HUES64 (cell line): Measurements from ENCODE around the gene ACSM5.

ENCODE experiments used
- H3K27ac ChIP-seq: 2 replicates; pipeline ENCODE4 v1.7.0; 2013; ENCODE audit warnings: low read depth, low read length, inconsistent platforms
- H3K27me3 ChIP-seq: 2 replicates; pipeline ENCODE4 v1.6.1; 2013; ENCODE audit warnings: mild to moderate bottlenecking, low read length; ENCODE audit not compliant: insufficient read depth
- H3K36me3 ChIP-seq: 2 replicates; pipeline ENCODE4 v1.6.1; 2013; ENCODE audit warnings: mild to moderate bottlenecking, low read length; ENCODE audit not compliant: insufficient read depth
- H3K4me1 ChIP-seq: 2 replicates; pipeline ENCODE4 v1.6.1; 2013; ENCODE audit warnings: mild to moderate bottlenecking, low read length, moderate library complexity; ENCODE audit not compliant: insufficient read depth
- H3K4me3 ChIP-seq: 2 replicates; pipeline ENCODE4 v1.5.1; 2013; ENCODE audit warnings: mild to moderate bottlenecking, low read length, moderate library complexity
- H3K9ac ChIP-seq: 2 replicates; pipeline ENCODE4 v1.6.1; 2013; ENCODE audit warnings: mild to moderate bottlenecking, low read depth, low read length
- H3K9me3 ChIP-seq: 2 replicates; pipeline ENCODE4 v1.6.1; 2013; ENCODE audit warnings: low read depth, low read length; ENCODE audit not compliant: insufficient read depth
- WGBS: fragments of 150-250, 120-280 bp; methylation state at CpG from one replicate; pipeline ENCODE4 v1.1.7; 2013; ENCODE audit warnings: missing lambda C conversion rate; 5-methylcytosine and 5-hydroxymethylcytosine counted together

The ACSM5 gene

DNA sequence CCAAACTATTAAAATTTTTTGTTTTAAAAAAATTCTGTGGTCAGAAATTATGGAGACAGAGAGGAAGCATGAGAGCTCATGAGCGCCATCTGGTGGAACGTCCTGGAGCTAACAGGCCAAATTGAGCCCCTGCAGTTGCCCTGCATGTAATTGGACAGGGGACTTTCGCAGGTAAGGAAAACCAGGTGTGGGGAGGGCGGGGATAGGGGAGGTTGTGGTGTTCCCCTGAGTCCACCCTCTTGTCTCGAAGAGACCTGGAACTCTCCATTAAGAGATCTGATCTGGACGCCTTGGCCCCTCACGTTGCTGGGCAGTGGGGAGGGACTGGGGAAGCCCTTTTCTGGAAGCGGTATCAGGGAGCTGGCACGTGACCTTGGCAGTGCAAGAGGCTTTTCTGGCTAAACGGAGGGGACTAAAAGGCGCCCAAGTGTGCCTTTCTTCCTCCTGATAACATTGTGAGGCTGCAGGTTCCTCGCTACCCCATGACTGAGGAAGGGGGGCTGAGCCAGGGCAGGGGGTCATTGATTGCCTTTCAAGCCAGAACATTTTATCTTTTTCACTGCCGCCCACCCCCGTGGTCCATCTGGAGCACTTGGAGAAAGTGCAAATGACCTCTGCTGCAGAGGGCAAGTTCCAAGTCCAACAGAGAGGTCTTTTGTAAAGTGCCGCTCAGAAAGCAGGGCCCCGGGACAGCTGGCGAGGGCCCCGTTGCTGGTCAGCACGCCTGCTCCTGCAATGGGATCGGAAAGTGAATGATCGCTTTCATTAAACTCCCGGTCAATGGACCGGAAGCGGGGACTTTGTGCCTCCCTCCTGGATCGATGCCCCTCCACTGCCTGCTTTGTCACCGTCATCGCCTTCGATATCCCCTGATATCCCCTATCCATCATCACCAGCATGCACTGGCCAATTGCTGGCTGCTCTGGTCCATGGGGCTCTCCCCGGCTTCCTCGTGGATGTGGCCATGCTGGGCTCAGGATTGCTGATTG, 23.2 kb upstream of the ACSM5 start:
- no peaks in the 10 kb centered on the region for H3K9me3 ChIP-seq
- 0 out of 2 replicates have a peak overlapping the region, but pooled peaks have one; percentile 44 for H3K9ac ChIP-seq
- no peak overlapping the region for H3K27ac ChIP-seq
- peaks cover 5% of the 10 kb centered on the region; the same call in 1 of the 2 replicates for H3K27me3 ChIP-seq
- no peaks in the 10 kb centered on the region for H3K4me1 ChIP-seq
- H3K36me3 ChIP-seq: no peaks in the 10 kb centered on the region
- H3K4me3 ChIP-seq: peak overlapping the region; percentile 50
- WGBS: 57% methylated on average over 30 of the region's 30 CpGs

DNA sequence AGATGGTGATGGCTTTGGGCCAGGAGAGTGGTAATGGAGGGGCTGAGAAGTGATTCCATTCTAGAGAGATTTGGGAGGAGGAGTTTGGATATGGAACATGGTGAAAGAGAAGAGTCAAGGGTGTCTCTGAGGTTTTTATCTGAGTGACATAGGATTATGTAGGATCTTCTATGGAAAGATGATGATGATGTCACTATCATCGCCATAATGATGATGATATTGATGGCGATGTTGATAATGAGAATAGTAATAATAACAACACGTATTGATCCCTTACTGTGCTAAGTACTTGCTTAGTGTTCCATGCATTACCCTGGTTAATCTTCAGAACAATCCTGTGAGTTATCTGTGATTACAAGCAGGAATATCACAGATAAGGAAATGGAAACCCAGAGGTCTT, 21.4 kb upstream of the ACSM5 start:
- no peak overlapping the region for H3K4me3 ChIP-seq
- 93% methylated on average over 3 of the region's 3 CpGs for WGBS
- H3K9ac ChIP-seq: no peak overlapping the region
- H3K36me3 ChIP-seq: no peaks in the 10 kb centered on the region
- peaks cover 5% of the 10 kb centered on the region; the same call in 1 of the 2 replicates for H3K27me3 ChIP-seq
- no peaks in the 10 kb centered on the region for H3K9me3 ChIP-seq
- no peak overlapping the region for H3K27ac ChIP-seq
- no peaks in the 10 kb centered on the region for H3K4me1 ChIP-seq

DNA sequence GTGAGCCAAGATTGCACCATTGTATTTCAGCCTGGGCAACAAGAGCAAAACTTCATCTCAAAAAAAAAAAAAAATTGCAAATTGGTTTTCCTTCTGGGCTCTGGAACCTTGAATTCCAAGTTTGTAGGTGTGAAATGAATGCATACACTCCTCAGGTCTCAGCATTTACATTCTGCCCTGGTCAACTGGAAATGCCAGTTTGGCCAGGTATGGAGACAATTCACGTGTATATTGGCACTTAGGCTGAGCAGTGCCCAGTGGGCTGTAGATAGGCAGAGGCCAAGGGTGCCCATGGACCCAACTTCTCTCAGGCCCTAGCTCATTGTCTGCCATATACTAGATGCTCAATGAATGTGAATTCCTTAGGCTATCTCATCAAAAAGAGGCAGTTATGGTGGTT, 20.5 kb upstream of the ACSM5 start:
- 90% methylated on average over 1 of the region's 1 CpG for whole genome bisulfite sequencing
- 0 out of 2 replicates have a peak, but pooled peaks cover 2% of the 10 kb centered on the region for H3K4me1 ChIP-seq
- H3K27ac ChIP-seq: no peak overlapping the region
- no peaks in the 10 kb centered on the region for H3K36me3 ChIP-seq
- H3K4me3 ChIP-seq: no peak overlapping the region
- peaks cover 5% of the 10 kb centered on the region; the same call in 1 of the 2 replicates for H3K27me3 ChIP-seq
- H3K9me3 ChIP-seq: no peaks in the 10 kb centered on the region
- H3K9ac ChIP-seq: no peak overlapping the region

DNA sequence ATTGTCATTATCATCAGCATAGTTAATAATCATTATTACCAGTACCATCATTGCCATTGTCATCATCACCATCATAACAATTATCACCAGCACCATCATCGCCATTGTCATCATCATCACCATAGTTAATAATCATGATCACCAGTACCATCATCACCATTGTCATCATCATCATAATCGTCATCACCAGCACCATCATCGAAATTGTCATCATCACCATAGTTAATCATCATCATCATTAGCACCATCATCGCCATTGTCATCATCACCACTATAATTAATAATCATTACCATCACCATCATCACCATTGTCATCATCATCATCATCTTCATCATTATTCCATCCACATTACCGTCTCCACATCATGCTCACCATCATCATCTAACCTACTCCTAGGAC, 18.3 kb upstream of the ACSM5 start:
- Histone ChIP-seq H3K27me3 (peaks cover 5% of the 10 kb centered on the region; the same call in 1 of the 2 replicates), H3K9me3 (no peaks in the 10 kb centered on the region), H3K4me1 (0 out of 2 replicates have a peak, but pooled peaks cover 3% of the 10 kb centered on the region), H3K36me3 (no peaks in the 10 kb centered on the region), H3K4me3 (no peak overlapping the region), H3K27ac (no peak overlapping the region), H3K9ac (no peak overlapping the region)
- 92% methylated on average over 5 of the region's 5 CpGs for WGBS

DNA sequence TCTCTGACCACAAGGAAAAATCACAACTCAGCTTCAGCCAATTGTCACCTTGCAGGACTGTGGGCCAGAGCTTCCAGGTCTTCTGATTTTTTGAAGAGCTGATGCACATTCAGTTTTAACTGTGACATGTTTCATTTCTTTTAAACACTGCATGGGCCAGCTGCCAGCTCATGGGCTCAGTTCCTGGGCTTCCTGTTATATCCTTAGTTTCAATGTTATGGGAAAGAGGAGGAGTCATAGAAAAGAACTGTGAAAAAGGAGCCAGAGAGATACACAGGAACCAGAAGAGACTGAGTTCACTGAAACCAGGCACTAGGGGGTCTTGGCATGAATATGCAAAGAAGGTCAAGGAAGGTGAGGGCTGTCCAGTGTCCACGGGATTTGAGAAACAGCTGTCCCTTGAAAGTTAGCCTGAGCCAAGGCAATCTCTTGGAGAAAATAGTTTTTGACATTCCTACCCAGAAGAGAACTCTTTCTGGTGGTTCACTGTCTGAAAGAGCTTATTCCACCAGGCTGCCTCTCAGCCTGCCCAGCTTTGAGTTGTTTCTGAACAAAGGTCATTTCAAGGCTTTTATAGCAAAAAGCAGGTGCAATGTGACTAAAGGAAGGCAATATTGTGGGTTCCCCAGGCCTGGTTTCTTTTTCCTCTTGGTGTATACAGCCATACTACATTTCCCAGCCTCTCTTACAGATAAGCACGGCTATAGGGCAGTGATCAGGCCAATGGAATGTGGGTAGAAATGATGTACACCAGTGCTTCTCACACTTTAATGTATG, 15.3 kb upstream of the ACSM5 start:
- Histone ChIP-seq H3K4me1 (0 out of 2 replicates have a peak, but pooled peaks cover 3% of the 10 kb centered on the region), H3K4me3 (no peak overlapping the region), H3K27me3 (no peaks in the 10 kb centered on the region), H3K36me3 (no peaks in the 10 kb centered on the region), H3K9ac (no peak overlapping the region), H3K27ac (no peak overlapping the region), H3K9me3 (no peaks in the 10 kb centered on the region)
- WGBS: 74% methylated on average over 2 of the region's 2 CpGs

DNA sequence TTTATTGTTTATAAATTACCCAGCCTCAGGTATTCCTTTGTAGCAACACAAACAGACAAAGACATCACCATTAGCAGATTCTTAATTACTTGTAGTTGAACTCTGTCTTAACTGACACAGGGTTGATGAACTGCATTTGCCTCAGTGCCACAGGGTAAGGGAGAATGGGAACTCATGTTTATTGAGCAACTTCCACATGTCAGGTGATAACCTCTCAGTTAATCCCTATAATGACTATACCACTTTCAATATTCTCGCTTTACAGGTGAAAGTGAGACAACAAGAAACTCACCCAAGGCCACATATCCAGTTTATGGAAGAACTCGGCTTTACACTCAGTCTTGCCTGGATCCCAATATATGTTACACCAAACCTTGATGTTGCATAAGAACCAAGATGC, 13.4 kb upstream of the ACSM5 start:
- 99% methylated on average over 2 of the region's 2 CpGs for WGBS
- 0 out of 2 replicates have a peak, but pooled peaks cover 3% of the 10 kb centered on the region for H3K4me1 ChIP-seq
- H3K9me3 ChIP-seq: no peaks in the 10 kb centered on the region
- H3K27me3 ChIP-seq: no peaks in the 10 kb centered on the region
- H3K4me3 ChIP-seq: no peak overlapping the region
- no peak overlapping the region for H3K9ac ChIP-seq
- no peaks in the 10 kb centered on the region for H3K36me3 ChIP-seq
- H3K27ac ChIP-seq: no peak overlapping the region

DNA sequence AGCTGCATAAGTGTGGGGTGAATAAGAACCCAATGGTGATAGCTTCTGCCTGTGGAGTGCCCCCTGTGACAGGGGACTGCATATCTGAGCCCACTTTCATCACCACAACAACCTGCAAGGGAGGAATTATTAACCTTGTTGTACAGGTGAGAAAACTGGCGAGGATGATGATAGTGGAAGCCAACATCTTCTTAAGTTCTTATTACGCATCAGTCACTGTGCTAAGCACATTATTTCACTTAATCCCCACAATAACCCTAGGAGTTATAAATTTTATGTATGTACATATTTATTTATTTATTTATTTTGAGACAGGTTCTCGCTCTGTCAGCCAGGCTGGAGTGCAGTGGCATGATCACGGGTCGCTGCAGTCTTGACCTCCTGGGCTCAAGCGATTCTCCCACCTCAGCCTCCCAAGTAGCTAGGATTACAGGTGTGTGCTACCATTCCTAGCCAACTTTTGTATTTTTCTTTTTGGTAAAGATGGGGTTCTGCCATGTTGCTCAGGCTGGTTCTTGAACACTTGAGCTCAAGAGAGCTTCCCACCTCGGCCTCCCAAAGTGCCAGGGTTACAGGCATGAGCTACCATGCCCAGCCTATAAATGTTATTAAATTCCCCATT, 12.4 kb upstream of the ACSM5 start:
- Histone ChIP-seq H3K9me3 (no peaks in the 10 kb centered on the region), H3K9ac (no peak overlapping the region), H3K27ac (no peak overlapping the region), H3K4me1 (0 out of 2 replicates have a peak, but pooled peaks cover 3% of the 10 kb centered on the region), H3K4me3 (no peak overlapping the region), H3K27me3 (no peaks in the 10 kb centered on the region), H3K36me3 (no peaks in the 10 kb centered on the region)
- 99% methylated on average over 5 of the region's 7 CpGs for WGBS

DNA sequence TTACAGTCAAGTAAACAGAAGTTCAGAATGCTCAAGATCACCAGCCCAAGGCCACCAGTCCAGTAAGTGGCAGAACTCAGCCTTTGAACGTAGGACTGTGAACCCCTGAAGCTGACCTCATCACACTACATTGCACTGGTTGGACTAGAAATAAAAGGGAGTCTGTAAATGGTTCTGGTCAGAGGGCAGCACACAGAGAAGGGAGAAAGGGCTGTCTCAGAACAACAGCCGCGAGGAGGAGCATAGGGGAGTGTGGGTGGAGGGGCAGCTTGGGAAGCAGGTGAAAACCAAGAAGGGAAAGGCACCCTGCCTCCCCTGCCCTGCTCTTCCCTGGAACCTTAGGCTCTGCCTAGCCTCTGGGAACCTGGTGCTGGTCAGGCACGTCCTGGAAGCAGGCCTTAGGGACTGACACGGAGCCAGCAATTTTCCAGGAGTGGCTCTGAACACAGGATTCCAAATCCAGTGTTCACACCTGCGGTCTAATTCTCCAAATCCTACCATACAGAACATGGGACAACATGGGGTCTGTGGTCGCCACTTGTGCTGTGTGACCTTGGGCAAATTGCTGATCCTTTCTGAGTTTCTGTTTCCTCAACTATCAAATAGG, 11.8 kb upstream of the ACSM5 start:
- no peaks in the 10 kb centered on the region for H3K27me3 ChIP-seq
- no peaks in the 10 kb centered on the region for H3K9me3 ChIP-seq
- no peak overlapping the region for H3K9ac ChIP-seq
- no peak overlapping the region for H3K4me3 ChIP-seq
- H3K36me3 ChIP-seq: no peaks in the 10 kb centered on the region
- 0 out of 2 replicates have a peak, but pooled peaks cover 3% of the 10 kb centered on the region for H3K4me1 ChIP-seq
- 86% methylated on average over 7 of the region's 7 CpGs for WGBS
- no peak overlapping the region for H3K27ac ChIP-seq

DNA sequence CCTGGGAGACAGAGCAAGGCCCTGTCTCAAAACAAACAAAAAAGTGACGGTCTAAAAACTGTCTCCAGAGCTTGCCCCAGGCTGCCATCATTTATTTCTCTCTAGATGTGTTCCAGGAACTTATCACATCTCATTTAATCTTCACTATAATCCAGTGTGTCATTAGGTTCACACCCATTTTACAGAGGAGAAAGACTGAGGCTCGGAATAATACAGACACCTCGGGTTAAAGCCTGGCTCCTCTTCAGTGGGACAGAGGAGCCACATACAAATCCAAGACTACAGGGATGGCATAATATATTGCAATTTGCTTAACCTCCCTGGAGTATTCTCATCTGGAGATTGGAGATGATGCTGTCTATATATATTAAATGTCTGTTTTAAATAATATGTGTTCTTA, 10.7 kb upstream of the ACSM5 start:
- WGBS: 94% methylated on average over 3 of the region's 3 CpGs
- H3K36me3 ChIP-seq: no peaks in the 10 kb centered on the region
- H3K27me3 ChIP-seq: no peaks in the 10 kb centered on the region
- H3K27ac ChIP-seq: no peak overlapping the region
- no peaks in the 10 kb centered on the region for H3K9me3 ChIP-seq
- H3K4me3 ChIP-seq: no peak overlapping the region
- 0 out of 2 replicates have a peak, but pooled peaks cover 3% of the 10 kb centered on the region for H3K4me1 ChIP-seq
- no peak overlapping the region for H3K9ac ChIP-seq

DNA sequence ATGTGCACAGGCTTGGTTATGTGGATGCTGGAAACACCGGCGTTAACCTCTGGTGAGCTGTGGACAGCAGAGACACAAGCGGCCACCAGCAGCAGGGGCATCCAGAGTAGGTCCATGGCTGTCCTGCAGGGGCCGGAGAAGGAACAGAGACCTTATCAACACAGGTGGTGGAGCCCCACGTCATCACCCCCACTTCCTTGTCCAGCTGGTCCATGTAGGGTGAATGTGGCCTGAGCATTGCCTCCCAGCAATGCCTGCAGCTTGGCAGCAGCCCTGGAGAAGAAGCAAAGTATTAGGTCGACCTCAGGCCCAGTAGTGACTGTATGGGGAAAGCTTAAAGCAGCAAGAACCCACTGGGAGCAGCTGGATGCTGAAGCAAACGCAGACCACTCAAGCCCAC, 10.1 kb upstream of the ACSM5 start:
- 86% methylated on average over 7 of the region's 7 CpGs for WGBS
- Histone ChIP-seq H3K27ac (no peak overlapping the region), H3K9ac (no peak overlapping the region), H3K9me3 (no peaks in the 10 kb centered on the region), H3K36me3 (no peaks in the 10 kb centered on the region), H3K4me1 (no peaks in the 10 kb centered on the region), H3K4me3 (no peak overlapping the region), H3K27me3 (no peaks in the 10 kb centered on the region)
